NCI-H748 treated with DMSO at 0.1 percent for 48 hours (cell line): ENCODE results near the gene DENR.
A peak's percentile ranks its signal among the peaks of the same experiment; 100 is the strongest.
"Not testable (repeated sequence)": the region's sequence is repeated elsewhere in the genome, so short reads cannot be mapped to it uniquely, and the experiment has no call there.

Source experiments
- DNase-seq: peaks from one replicate; lab custom pipeline; 2025; lab: John Stamatoyannopoulos, UW

The DENR gene

GRCh38 chr12:122743895-122744525 is 8.6 kb upstream of the DENR start:
- DNase-seq: no peak

GRCh38 chr12:122747224-122748135 is 5.1 kb upstream of the DENR start:
- DNase-seq: no peak

- DNase-seq: no peak
These were observed 2.9 kb upstream of the DENR start for GRCh38 chr12:122749569-122750332.

- DNase-seq: not testable (repeated sequence)
These were observed 1.7 kb upstream of the DENR start for GRCh38 chr12:122750781-122751515.

- no peak for DNase-seq
These were observed 661 bp downstream of the DENR start for GRCh38 chr12:122753319-122753650.

- no peak for DNase-seq
These were observed 2.2 kb downstream of the DENR start for GRCh38 chr12:122754790-122755189.

GRCh38 chr12:122757568-122757967 is 4.9 kb downstream of the DENR start:
- DNase-seq: no peak

- DNase-seq: no peak
These were observed 32.9 kb downstream of the DENR start for GRCh38 chr12:122785503-122785902.

- DNase-seq: no peak
These were observed 35.8 kb downstream of the DENR start for GRCh38 chr12:122788387-122788786.

GRCh38 chr12:122789637-122790036 is 37.0 kb downstream of the DENR start:
- DNase-seq: no peak

GRCh38 chr12:122790393-122791075 is 37.9 kb downstream of the DENR start:
- DNase-seq: no peak

- peak; percentile 59 for DNase-seq
These were observed 41.1 kb downstream of the DENR start for GRCh38 chr12:122793685-122794106.

GRCh38 chr12:122795807-122796206 is 43.2 kb downstream of the DENR start:
- no peak for DNase-seq

- no peak for DNase-seq
These were observed 47.1 kb downstream of the DENR start for GRCh38 chr12:122799641-122800243.

- DNase-seq: no peak
These were observed 51.3 kb downstream of the DENR start for GRCh38 chr12:122803937-122804336.

GRCh38 chr12:122804957-122805356 is 52.3 kb downstream of the DENR start:
- not testable (repeated sequence) for DNase-seq

- no peak for DNase-seq
These were observed 55.0 kb downstream of the DENR start for GRCh38 chr12:122807651-122808050.

- DNase-seq: no peak
These were observed 59.2 kb downstream of the DENR start for GRCh38 chr12:122811777-122812176.

GRCh38 chr12:122813310-122813713 is 60.7 kb downstream of the DENR start:
- no peak for DNase-seq

- no peak for DNase-seq
These were observed 66.7 kb downstream of the DENR start for GRCh38 chr12:122819209-122819785.

GRCh38 chr12:122820138-122820537 is 67.5 kb downstream of the DENR start:
- no peak for DNase-seq
